HL-60 (cell line): ENCODE results near the gene NEDD4.

Experiments used
- CTCF ChIP-seq: IDR thresholded peaks from one replicate; pipeline ENCODE4 v1.5.1; 2011; ENCODE audit warnings: low read length, control low read depth, inconsistent platforms; ENCODE audit not compliant: insufficient read depth
- GABPA ChIP-seq: IDR thresholded peaks from 2 replicates; pipeline ENCODE4 v1.6.1; 2012; ENCODE audit warnings: low read depth
- POLR2AphosphoS5 ChIP-seq: IDR thresholded peaks from 2 replicates; pipeline ENCODE4 v1.6.1; 2012; ENCODE audit warnings: low read depth

GRCh38 chr15:55834331-55834730, 159.1 kb downstream of the NEDD4 start:
- TF ChIP-seq CTCF = no peak
- no peak for TF ChIP-seq GABPA
- no peak for TF ChIP-seq POLR2AphosphoS5
